Peyer's patch (tissue), 4 donors: ENCODE results near the gene ZNF649.

Experiments
- CTCF ChIP-seq, 6 experiments: fragments of 450-650 bp in 4 of 6; fragments of 200-600 bp in 2 of 6; sonication (generic) in 1 of 6; IDR thresholded peaks; one replicate each; pipeline ENCODE4 v1.5.1; 2017 to 2019; ENCODE audit warnings: antibody characterized with exemption in 6 of 6, mild to moderate bottlenecking in 3 of 6, moderate library complexity in 1 of 6
- POLR2A ChIP-seq, 2 donors: fragments of 450-650 bp; IDR thresholded peaks; one replicate each; pipeline ENCODE4 v1.5.1; 2017; ENCODE audit warnings: antibody characterized with exemption in 2 of 2, mild to moderate bottlenecking in 2 of 2, moderate library complexity in 2 of 2

- no peak for TF ChIP-seq CTCF (IDR thresholded peaks at IDR 0.05)
- no peak for TF ChIP-seq POLR2A (IDR thresholded peaks at IDR 0.05)
Measured at GRCh38 chr19:51916167-51916566, 11.3 kb upstream of the ZNF649 start.
